Adipose tissue (tissue), 3 donors: ENCODE measurements around the gene MSMO1. TPM values are rescaled to one million over a fixed set of nuclear protein-coding genes. Genes with fewer than 3 reads are reported as not detected.
"Not testable (repeated sequence)": the region's sequence is repeated elsewhere in the genome, so short reads cannot be mapped to it uniquely, and the experiment has no call there.

Experiments used
- H3K27ac ChIP-seq: one replicate; pipeline ENCODE4 v1.5.1; 2013; ENCODE audit warnings: low read depth, low read length
- WGBS, 3 donors: extraction: QIAGEN DNeasy Blood & Tissue Kit; methylation state at CpG; one replicate each; pipeline ENCODE4 v1.1.7; 2013; 5-methylcytosine and 5-hydroxymethylcytosine counted together
- polyA plus RNA-seq, 3 donors: library from polyadenylated mRNA; stranded (reverse); fragments of 200-250 nt; gene quantifications; one replicate each; pipeline ENCODE4 v1.2.3, GENCODE V29; 2013
- donor health status: healthy with polysubstance abuse.
- donor health status: Bipolar disorder and iron deficiency.
- donor health status: healthy.

The MSMO1 gene
- polyA plus RNA-seq, 3 donors: 12.5 to 24.8 (median 14.8) TPM

GRCh38 chr4:165319030-165319429 lies 8.4 kb upstream of the MSMO1 start:
- no peak overlapping the region for H3K27ac ChIP-seq
- WGBS, 3 donors: 95 to 97% (median 96%) methylated on average over 5 of the region's 5 CpGs

GRCh38 chr4:165319509-165319908 lies 8.0 kb upstream of the MSMO1 start:
- 95 to 96% (median 96%) methylated on average over 5 of the region's 5 CpGs for WGBS, 3 donors

DNA sequence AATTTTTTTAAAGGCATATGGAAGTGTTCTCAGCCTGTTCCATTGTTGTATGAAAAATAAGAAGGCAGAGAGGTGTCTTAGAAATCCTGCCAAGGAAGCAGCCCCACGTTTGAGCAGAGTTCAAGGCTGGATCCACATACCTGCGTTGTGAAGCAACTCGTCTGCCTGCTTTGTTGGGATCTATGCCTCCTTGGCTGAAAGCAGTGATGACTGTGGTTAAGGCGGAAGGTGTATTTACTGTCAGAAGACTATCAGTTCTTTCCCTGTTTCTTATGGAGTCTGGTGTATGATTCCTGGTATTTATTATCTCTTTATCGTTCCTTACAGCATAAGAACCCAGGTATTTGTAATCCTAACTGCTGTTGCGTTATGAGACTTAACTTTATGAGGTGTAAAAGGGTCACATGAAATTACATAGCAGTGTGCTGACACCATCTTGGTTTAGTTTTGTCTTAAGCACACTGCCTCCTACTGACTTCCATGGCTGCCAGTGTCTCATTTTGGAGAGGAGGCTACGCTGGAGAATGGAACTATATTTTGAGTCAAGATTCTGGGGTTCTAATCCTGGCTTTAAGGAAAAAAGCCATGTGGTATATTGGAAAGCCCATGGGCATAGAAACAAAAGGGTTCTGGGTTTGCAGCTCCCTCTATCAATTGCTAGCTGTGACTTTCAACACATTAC lies 3.1 kb upstream of the MSMO1 start:
- H3K27ac ChIP-seq: no peak overlapping the region
- WGBS, 3 donors: 84 to 92% (median 89%) methylated on average over 7 of the region's 7 CpGs

More at GRCh38 chr4:165319509-165319908, 8.0 kb upstream of the MSMO1 start:
- no peak overlapping the region for H3K27ac ChIP-seq

GRCh38 chr4:165324918-165325304 lies 2.6 kb upstream of the MSMO1 start:
- WGBS, 3 donors: 92 to 97% (median 95%) methylated on average over 3 of the region's 3 CpGs
- H3K27ac ChIP-seq: no peak overlapping the region

DNA sequence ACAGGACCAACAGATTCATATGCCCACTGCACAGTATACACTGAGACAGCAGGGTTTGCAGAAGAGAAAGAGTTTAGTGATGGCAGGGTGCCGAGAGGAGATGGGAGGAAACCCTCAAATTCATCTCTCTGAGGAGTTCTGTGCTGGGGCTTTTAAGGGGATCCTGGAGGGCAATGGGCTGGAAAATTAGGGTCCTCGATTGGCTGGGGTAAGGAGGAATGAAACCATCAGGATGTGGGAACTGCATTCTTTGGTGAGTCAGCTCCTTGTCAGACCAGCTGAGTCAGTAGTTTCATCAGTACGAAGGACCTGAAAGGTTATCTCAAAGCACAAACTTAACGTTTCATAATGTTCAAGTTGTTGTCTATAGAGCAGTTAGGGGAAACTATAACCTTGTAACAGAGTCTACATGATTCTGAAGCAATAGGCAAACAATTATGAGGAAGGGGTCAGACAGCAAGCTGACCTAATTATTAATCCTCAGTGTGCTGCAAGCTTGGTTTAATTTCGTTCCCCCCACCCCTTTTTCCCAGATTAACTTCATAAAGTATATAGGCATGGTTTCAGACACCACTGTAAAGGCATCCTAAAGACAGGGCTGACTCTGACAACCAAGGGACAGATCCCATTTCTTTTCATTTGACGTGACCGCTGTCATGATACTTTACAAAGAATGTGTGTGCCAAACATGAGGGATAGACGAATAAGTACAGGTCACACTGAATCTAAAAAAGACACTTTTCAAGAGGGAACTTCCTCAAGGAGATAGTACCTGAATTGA lies 1.5 kb upstream of the MSMO1 start:
- 50 to 59% (median 58%) methylated on average over 8 of the region's 8 CpGs for WGBS, 3 donors
- H3K27ac ChIP-seq: no peak overlapping the region

DNA sequence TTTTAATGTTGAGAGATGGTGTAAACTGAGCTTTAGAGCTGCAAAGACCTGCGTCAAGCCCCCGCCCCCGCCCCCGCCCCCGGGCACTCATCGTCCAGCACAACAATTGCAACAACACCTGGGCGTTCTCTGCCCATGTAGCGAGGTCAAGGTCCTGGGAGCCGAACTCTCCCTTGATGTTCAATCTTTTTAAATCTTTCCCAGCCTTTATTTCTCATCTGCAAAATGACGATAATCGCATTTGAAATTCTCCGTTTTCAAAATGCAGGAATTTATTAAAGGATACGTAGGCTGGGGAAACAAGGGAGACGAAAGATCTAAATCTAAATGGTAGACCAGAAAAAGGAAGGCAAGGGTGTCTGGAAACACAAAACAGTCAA lies 648 bp upstream of the MSMO1 start:
- 0 to 1% (median 0%) methylated on average over 14 of the region's 14 CpGs for WGBS, 3 donors
- no peak overlapping the region for H3K27ac ChIP-seq

DNA sequence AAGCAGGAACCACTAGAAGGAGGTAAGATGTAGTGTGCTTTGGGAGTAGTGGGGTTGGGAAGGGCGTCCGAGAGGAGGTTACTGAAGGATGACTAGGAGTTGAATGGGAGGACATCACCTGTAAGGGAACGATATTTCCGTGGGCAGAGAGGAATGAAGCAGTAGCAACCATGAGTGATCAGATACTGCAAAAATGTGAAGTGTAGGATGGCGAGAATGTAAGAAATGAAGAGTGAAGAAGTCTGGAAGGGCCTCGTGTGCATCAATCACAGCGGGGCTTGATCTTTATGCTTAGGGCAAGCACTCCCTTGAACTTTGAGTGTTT lies 594 bp downstream of the MSMO1 start:
- 1 to 2% (median 1%) methylated on average over 7 of the region's 7 CpGs for WGBS, 3 donors
- no peak overlapping the region for H3K27ac ChIP-seq

GRCh38 chr4:165328708-165329107 lies 1.2 kb downstream of the MSMO1 start:
- no peak overlapping the region for H3K27ac ChIP-seq
- 20 to 43% (median 39%) methylated on average over 4 of the region's 4 CpGs for WGBS, 3 donors

GRCh38 chr4:165330071-165330470 lies 2.6 kb downstream of the MSMO1 start:
- 72 to 97% (median 94%) methylated on average over 2 of the region's 2 CpGs for WGBS, 3 donors

DNA sequence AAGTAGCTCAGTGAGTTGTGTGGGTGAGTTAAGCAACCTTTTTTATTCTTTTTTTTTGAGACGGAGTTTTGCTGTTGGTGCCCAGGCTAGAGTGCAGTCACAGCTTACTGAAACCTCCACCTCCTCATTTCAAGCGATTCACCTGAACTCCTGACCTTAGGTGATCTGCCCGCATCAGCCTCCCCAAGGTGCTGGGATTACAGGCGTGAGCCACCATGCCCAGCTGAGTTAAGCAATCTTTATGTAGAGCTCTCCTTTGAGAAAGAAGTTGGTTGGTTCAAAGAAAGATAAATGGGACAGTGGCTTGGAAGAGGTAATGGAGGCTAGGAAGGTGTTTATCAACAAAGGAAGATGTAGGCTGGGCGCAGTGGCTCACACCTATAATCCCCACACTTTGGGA lies 3.2 kb downstream of the MSMO1 start:
- WGBS, 3 donors: 82 to 89% (median 87%) methylated on average over 5 of the region's 5 CpGs
- no peak overlapping the region for H3K27ac ChIP-seq

More at GRCh38 chr4:165330071-165330470, 2.6 kb downstream of the MSMO1 start:
- H3K27ac ChIP-seq: no peak overlapping the region

GRCh38 chr4:165331359-165331758 lies 3.9 kb downstream of the MSMO1 start:
- WGBS, 3 donors: 85 to 94% (median 85%) methylated on average over 1 of the region's 1 CpG
- no peak overlapping the region for H3K27ac ChIP-seq

DNA sequence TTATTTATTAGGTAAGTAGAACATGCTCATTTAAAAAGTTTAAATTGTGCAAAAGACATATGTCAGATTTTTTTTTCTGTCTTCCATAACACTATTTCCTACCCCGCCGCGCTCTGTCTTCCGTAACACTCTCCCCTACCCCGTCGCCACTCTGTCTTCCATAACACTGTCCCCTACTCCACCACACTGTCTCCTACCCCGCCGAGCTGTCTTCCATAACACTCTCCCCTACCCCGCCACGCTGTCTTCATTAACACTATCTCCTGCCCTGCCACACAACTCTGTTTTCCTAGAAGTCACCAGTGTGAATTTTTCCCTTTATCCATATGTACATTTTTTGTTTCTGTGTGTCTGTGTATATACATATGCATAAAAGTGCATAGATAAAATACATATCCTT lies 4.4 kb downstream of the MSMO1 start:
- no peak overlapping the region for H3K27ac ChIP-seq
- WGBS, 3 donors: 86 to 89% (median 89%) methylated on average over 10 of the region's 10 CpGs

GRCh38 chr4:165332502-165332901 lies 5.0 kb downstream of the MSMO1 start:
- 48 to 69% (median 52%) methylated on average over 1 of the region's 1 CpG for WGBS, 3 donors
- no peak overlapping the region for H3K27ac ChIP-seq

GRCh38 chr4:165335163-165335703 lies 7.8 kb downstream of the MSMO1 start:
- H3K27ac ChIP-seq: no peak overlapping the region
- WGBS, 3 donors: 76 to 84% (median 78%) methylated on average over 3 of the region's 3 CpGs

- 90 to 93% (median 92%) methylated on average over 6 of the region's 6 CpGs for WGBS, 3 donors
- H3K27ac ChIP-seq: no peak overlapping the region
Observed at GRCh38 chr4:165336743-165337142, 9.3 kb downstream of the MSMO1 start.

DNA sequence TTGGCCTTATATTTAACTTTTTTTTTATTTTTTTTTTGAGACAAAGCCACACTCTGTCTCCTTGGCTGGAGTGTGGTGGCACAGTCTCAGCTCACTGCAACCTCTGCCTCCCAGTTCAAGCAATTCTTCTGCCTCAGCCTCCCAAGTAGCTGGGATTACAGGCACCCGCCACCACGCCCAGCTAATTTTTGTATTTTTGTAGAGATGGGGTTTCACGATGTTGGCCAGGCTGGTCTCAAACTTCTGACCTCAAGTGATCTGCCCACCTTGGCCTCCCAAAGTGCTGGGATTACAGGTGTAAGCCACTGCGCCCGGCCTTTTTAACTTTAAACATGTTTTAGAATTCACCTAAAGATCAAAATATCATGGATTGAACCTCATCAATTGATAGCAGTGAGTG lies 14.9 kb downstream of the MSMO1 start:
- 96 to 98% (median 97%) methylated on average over 5 of the region's 5 CpGs for WGBS, 3 donors
- not testable (repeated sequence) for H3K27ac ChIP-seq

DNA sequence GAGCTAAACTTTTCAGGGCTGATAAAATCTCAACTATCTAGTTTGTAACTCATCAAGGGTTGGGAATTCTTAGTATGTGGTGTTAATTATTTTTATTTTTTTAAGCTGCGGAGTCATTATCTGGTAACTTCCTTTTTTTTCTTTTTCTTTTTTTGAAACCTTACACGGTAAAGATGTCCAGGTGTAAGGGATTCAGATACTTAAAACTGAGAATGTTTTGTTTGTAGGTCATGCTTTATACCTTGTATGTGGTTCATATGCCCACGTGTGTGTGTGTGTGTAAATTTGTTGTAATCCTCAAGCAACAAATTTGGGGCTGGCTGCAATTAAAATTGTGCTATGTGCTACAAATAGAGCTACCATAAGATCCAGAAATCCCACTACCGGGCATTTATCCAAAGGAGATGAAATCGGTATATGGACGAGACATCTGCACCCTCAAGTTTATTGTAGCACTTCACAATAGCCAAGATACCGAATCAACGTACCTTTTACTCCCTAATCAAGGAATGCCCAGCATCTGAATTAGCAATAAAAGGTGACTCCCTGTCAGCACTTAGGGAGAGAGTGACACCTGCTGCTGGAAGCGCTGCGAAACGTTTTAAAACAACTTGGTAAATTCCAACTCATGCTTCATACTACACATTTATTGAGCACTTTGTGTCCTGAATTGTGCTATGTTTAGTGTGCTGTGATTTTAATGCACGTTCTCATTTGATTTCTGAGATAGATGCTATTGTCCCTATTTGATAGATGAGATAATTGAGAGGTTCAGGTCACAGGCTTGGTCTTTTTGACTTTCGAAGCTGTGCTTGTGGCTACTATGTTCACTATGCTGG lies 16.1 kb downstream of the MSMO1 start:
- no peak overlapping the region for H3K27ac ChIP-seq
- 74 to 83% (median 78%) methylated on average over 13 of the region's 13 CpGs for WGBS, 3 donors

DNA sequence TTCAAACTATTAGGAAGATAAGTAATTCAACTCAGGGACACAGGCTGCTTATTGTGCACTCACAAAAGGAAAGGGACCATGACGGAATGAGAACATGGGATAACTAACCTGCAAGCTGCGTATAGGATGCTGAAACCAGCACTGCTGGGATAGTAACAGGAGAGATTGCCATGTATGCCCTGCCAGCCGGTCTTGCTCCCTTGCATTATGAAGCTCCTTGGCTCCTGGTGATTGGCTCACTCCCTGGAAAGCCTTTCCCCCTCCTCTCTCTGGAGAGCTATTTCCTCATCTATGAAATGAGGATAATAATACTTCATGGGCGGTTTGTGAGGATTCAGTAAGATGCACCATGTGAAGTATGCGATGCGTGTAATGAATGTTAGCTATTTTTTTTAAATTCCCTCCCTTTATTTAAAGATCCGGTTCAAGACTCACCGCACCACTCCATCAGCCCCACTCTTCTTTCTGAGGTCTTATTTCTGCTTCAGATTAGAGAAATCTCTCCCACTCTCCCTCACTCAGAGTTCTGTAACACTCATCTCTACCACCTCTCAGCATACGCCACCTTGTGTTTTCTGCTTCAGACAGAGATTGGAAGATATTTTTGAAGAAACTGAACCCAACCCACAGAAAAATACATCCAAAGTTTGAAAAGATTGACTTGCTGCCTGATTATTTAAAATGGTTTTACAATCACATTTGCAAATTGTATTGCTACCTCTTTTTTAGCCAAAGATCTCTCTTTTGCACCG lies 18.4 kb downstream of the MSMO1 start:
- WGBS, 3 donors: 71 to 86% (median 80%) methylated on average over 10 of the region's 10 CpGs

More for the DNA sequence above, 18.4 kb downstream of the MSMO1 start:
- no peak overlapping the region for H3K27ac ChIP-seq
